ENCODE data around the gene POLR3GL. TPM values are rescaled to one million over a fixed set of nuclear protein-coding genes. Genes with fewer than 3 reads are reported as not detected.
"Not testable (repeated sequence)": the region's sequence is repeated elsewhere in the genome, so short reads cannot be mapped to it uniquely, and the experiment has no call there.

Gene POLR3GL
- 10 to 100 TPM; 25.0 to 26.5 TPM for total RNA-seq

- Mint-ChIP-seq H3K36me3 (ENCODE audit: low read depth) (peaks cover 18% of the 10 kb centered on the region), H3K27ac (peak within 1 kb of the TSS; percentile 91), H3K4me1 (ENCODE audit: low read depth) (peaks cover 47% of the 10 kb centered on the region), H3K9me3 (ENCODE audit: insufficient read depth) (peaks cover 4% of the 10 kb centered on the region), H3K4me3 (peak within 1 kb of the TSS; percentile 93), H3K27me3 (ENCODE audit: low read depth) (no peaks in the 10 kb centered on the region)
- ATAC-seq: peak; percentile 92
- ChIA-PET POLR2A (interaction anchor here (0.6 to 3.2 kb wide), 22 partner anchors 8 to 140 kb away, joined by 3 to 58 read pairs (median 6); partner anchors contain the start of genes NUDT17, PEX11B, PIAS3 and POLR3C), CTCF (interaction anchor here (0.8 to 6.8 kb wide), 19 partner anchors 14 to 118 kb away, joined by 3 to 98 read pairs (median 5); partner anchors contain the start of genes ITGA10, NUDT17, PIAS3 and RBM8A)
- peak; percentile 96 for DNase-seq
These were observed at the start of gene POLR3GL, which contains the start of gene ANKRD34A for GRCh38 chr1:145964328-145965118. Gene POLR3GL, plus strand, starts transcription at chr1:145964690. Its CDS starts 10,176 bp downstream, at chr1:145974866. Gene ANKRD34A, minus strand, starts transcription at chr1:145964575. Its CDS starts 2,816 bp downstream, at chr1:145961759.

- peaks cover 32% of the 10 kb centered on the region for H3K36me3 Mint-ChIP-seq (ENCODE audit: low read depth)
- no peak for DNase-seq
- ChIA-PET CTCF (interaction anchor here (1.0 to 2.0 kb wide), 5 partner anchors 11 to 71 kb away, joined by 3 to 10 read pairs (median 5); partner anchors contain the start of genes LIX1L, NUDT17 and RBM8A), POLR2A (no interaction called here)
- ATAC-seq: no peak
- peak overlapping the region; percentile 57 for H3K4me3 Mint-ChIP-seq
- peak overlapping the region; percentile 22 for H3K27ac Mint-ChIP-seq
- no peaks in the 10 kb centered on the region for H3K9me3 Mint-ChIP-seq (ENCODE audit: insufficient read depth)
- peaks cover 34% of the 10 kb centered on the region for H3K4me1 Mint-ChIP-seq (ENCODE audit: low read depth)
- H3K27me3 Mint-ChIP-seq (ENCODE audit: low read depth): no peaks in the 10 kb centered on the region
These were observed 47.7 kb upstream of the POLR3GL start for GRCh38 chr1:145916745-145917144.

GRCh38 chr1:145917595-145917994 lies 46.9 kb upstream of the POLR3GL start:
- peak overlapping the region; percentile 92 for H3K4me3 Mint-ChIP-seq
- CTCF ChIA-PET: interaction anchor here (1.5 to 2.5 kb wide), 3 partner anchors 41 to 72 kb away, joined by 3 to 15 read pairs (median 12); partner anchors contain the start of genes LIX1L, NUDT17 and PIAS3
- POLR2A ChIA-PET: interaction anchor here (1.6 to 2.7 kb wide), 5 partner anchors 10 to 79 kb away, joined by 5 to 36 read pairs (median 12); partner anchors contain the start of genes ANKRD34A, PIAS3, POLR3GL and RBM8A
- H3K36me3 Mint-ChIP-seq (ENCODE audit: low read depth): peaks cover 27% of the 10 kb centered on the region
- no peaks in the 10 kb centered on the region for H3K9me3 Mint-ChIP-seq (ENCODE audit: insufficient read depth)
- ATAC-seq (no peak), DNase-seq (no peak)
- peaks cover 34% of the 10 kb centered on the region for H3K4me1 Mint-ChIP-seq (ENCODE audit: low read depth)
- no peaks in the 10 kb centered on the region for H3K27me3 Mint-ChIP-seq (ENCODE audit: low read depth)
- peak overlapping the region; percentile 99 for H3K27ac Mint-ChIP-seq

- no peaks in the 10 kb centered on the region for H3K9me3 Mint-ChIP-seq (ENCODE audit: insufficient read depth)
- H3K4me1 Mint-ChIP-seq (ENCODE audit: low read depth): peaks cover 34% of the 10 kb centered on the region
- peaks cover 30% of the 10 kb centered on the region for H3K36me3 Mint-ChIP-seq (ENCODE audit: low read depth)
- DNase-seq: peak; percentile 94
- no peaks in the 10 kb centered on the region for H3K27me3 Mint-ChIP-seq (ENCODE audit: low read depth)
- peak; percentile 94 for ATAC-seq
- H3K4me3 Mint-ChIP-seq: peak within 1 kb of the TSS; percentile 92
- POLR2A ChIA-PET: interaction anchor here (0.9 to 2.7 kb wide), 15 partner anchors 10 to 119 kb away, joined by 4 to 36 read pairs (median 6); partner anchors contain the start of genes ANKRD34A, NUDT17, PIAS3 and POLR3C
- H3K27ac Mint-ChIP-seq: peak within 1 kb of the TSS; percentile 99
- CTCF ChIA-PET: interaction anchor here (0.7 to 2.5 kb wide), 7 partner anchors 9 to 73 kb away, joined by 4 to 15 read pairs (median 6); partner anchors contain the start of genes ITGA10, LIX1L, NUDT17 and PIAS3
These were observed 46.1 kb upstream of the POLR3GL start, which contains the start of gene PEX11B for GRCh38 chr1:145918144-145918991. Gene PEX11B, minus strand, starts transcription at chr1:145918717. Its CDS starts 29 bp downstream, at chr1:145918688.

- peak overlapping the region; percentile 99 for H3K27ac Mint-ChIP-seq
- peaks cover 34% of the 10 kb centered on the region for H3K4me1 Mint-ChIP-seq (ENCODE audit: low read depth)
- ChIA-PET CTCF (interaction anchor here (0.6 to 2.5 kb wide), 8 partner anchors 8 to 74 kb away, joined by 3 to 15 read pairs (median 6); partner anchors contain the start of genes ITGA10, LIX1L, NUDT17 and PIAS3), POLR2A (interaction anchor here (0.9 to 2.7 kb wide), 16 partner anchors 9 to 132 kb away, joined by 3 to 36 read pairs (median 6); partner anchors contain the start of genes ANKRD34A, NUDT17, PIAS3 and POLR3C)
- ATAC-seq (peak; percentile 92), DNase-seq (peak; percentile 37)
- H3K27me3 Mint-ChIP-seq (ENCODE audit: low read depth): no peaks in the 10 kb centered on the region
- peaks cover 29% of the 10 kb centered on the region for H3K36me3 Mint-ChIP-seq (ENCODE audit: low read depth)
- H3K9me3 Mint-ChIP-seq (ENCODE audit: insufficient read depth): no peaks in the 10 kb centered on the region
- peak overlapping the region; percentile 92 for H3K4me3 Mint-ChIP-seq
These were observed 45.2 kb upstream of the POLR3GL start for GRCh38 chr1:145918992-145919939.

- Mint-ChIP-seq H3K36me3 (ENCODE audit: low read depth) (peaks cover 23% of the 10 kb centered on the region), H3K4me1 (ENCODE audit: low read depth) (peaks cover 34% of the 10 kb centered on the region), H3K27ac (peak overlapping the region; percentile 71), H3K4me3 (peak overlapping the region; percentile 92)
- CTCF ChIA-PET; H3K9me3 Mint-ChIP-seq (ENCODE audit: insufficient read depth); DNase-seq; ATAC-seq; H3K27me3 Mint-ChIP-seq (ENCODE audit: low read depth): not testable (repeated sequence)
- POLR2A ChIA-PET: interaction anchor here (0.6 to 1.8 kb wide), 2 partner anchors 12 to 48 kb away, joined by 4 to 6 read pairs; no protein-coding TSS in a partner anchor
These were observed 44.2 kb upstream of the POLR3GL start for GRCh38 chr1:145920297-145920696.

- no peak overlapping the region for H3K4me3 Mint-ChIP-seq
- H3K9me3 Mint-ChIP-seq (ENCODE audit: insufficient read depth): no peaks in the 10 kb centered on the region
- H3K4me1 Mint-ChIP-seq (ENCODE audit: low read depth): peaks cover 37% of the 10 kb centered on the region
- no peak for DNase-seq
- peaks cover 11% of the 10 kb centered on the region for H3K36me3 Mint-ChIP-seq (ENCODE audit: low read depth)
- ATAC-seq: no peak
- H3K27me3 Mint-ChIP-seq (ENCODE audit: low read depth): no peaks in the 10 kb centered on the region
- no peak overlapping the region for H3K27ac Mint-ChIP-seq
- ChIA-PET POLR2A (interaction anchor here (0.7 to 1.0 kb wide), 3 partner anchors 9 to 35 kb away, joined by 3 to 4 read pairs (median 3); no protein-coding TSS in a partner anchor), CTCF (interaction anchor here (1.4 to 1.6 kb wide), 2 partner anchors 77 kb away, joined by 7 to 10 read pairs; partner anchors contain the start of gene NUDT17)
These were observed 42.2 kb upstream of the POLR3GL start for GRCh38 chr1:145922266-145922665.

- H3K36me3 Mint-ChIP-seq (ENCODE audit: low read depth): peaks cover 13% of the 10 kb centered on the region
- no peak overlapping the region for H3K27ac Mint-ChIP-seq
- H3K27me3 Mint-ChIP-seq (ENCODE audit: low read depth): no peaks in the 10 kb centered on the region
- CTCF ChIA-PET: interaction anchor here (1.0 to 3.3 kb wide), 9 partner anchors 11 to 106 kb away, joined by 3 to 46 read pairs (median 6); partner anchors contain the start of genes LIX1L and NUDT17
- DNase-seq (peak; percentile 50), ATAC-seq (peak; percentile 11)
- no peaks in the 10 kb centered on the region for H3K9me3 Mint-ChIP-seq (ENCODE audit: insufficient read depth)
- POLR2A ChIA-PET: interaction anchor here (1.0 to 3.8 kb wide), 20 partner anchors 8 to 103 kb away, joined by 3 to 42 read pairs (median 10); partner anchors contain the start of genes ANKRD34A, LIX1L, NUDT17 and PEX11B
- peaks cover 21% of the 10 kb centered on the region for H3K4me1 Mint-ChIP-seq (ENCODE audit: low read depth)
- H3K4me3 Mint-ChIP-seq: no peak overlapping the region
These were observed 37.8 kb upstream of the POLR3GL start for GRCh38 chr1:145926686-145927062.

GRCh38 chr1:145927063-145927886 lies 37.2 kb upstream of the POLR3GL start, which contains the start of gene RBM8A:
Gene RBM8A, minus strand, starts transcription at chr1:145927484. Its CDS starts 58 bp downstream, at chr1:145927426.
- Mint-ChIP-seq H3K36me3 (ENCODE audit: low read depth) (peaks cover 15% of the 10 kb centered on the region), H3K9me3 (ENCODE audit: insufficient read depth) (no peaks in the 10 kb centered on the region), H3K27ac (peak within 1 kb of the TSS; percentile 79), H3K4me3 (no peak within 1 kb of the TSS), H3K4me1 (ENCODE audit: low read depth) (peaks cover 25% of the 10 kb centered on the region), H3K27me3 (ENCODE audit: low read depth) (no peaks in the 10 kb centered on the region)
- peak; percentile 98 for ATAC-seq
- DNase-seq: peak; percentile 98
- ChIA-PET POLR2A (interaction anchor here (0.5 to 3.8 kb wide), 34 partner anchors 9 to 1386 kb away, joined by 3 to 42 read pairs (median 6); partner anchors contain the start of genes ANKRD34A, LIX1L, NUDT17 and PEX11B), CTCF (interaction anchor here (0.6 to 3.3 kb wide), 27 partner anchors 8 to 108 kb away, joined by 3 to 46 read pairs (median 4); partner anchors contain the start of genes ANKRD34A, LIX1L, NUDT17 and PEX11B)

All from activated CD8-positive, alpha-beta T cell treated with anti-CD3 and anti-CD28 coated beads, Interleukin-2, amount 10 ng/mL, durations not matched to agents 7 days and 5 days (primary cell).